Heart left ventricle (tissue), 13 donors: ENCODE results near the gene PAEP.

Experiments used
- CTCF ChIP-seq, 12 donors: fragments of 200-600 bp; sonication (generic) in 4 of 12; IDR thresholded peaks; one replicate each; pipeline versions ENCODE4 v1.5.0 to v1.8.0; 2018 to 2022; ENCODE audit warnings: antibody characterized with exemption in 12 of 12, mild to moderate bottlenecking in 5 of 12
- POLR2A ChIP-seq, 2 donors: fragments of 450-650 bp; IDR thresholded peaks; one replicate each; pipeline ENCODE4 v1.6.1; 2017; ENCODE audit warnings: antibody characterized with exemption in 2 of 2, mild to moderate bottlenecking in 2 of 2, moderate library complexity in 2 of 2
- donor health status: ischemic (EF 13 %, LVEDD 7.1; RV severe dilation, severe dysfunction).
- donor health status: DM: no; HTN: yes; CAD: no.
- donor health status: DM: no; HTN: no; CAD: no.
- donor health status: ischemic (EF 25% LVEDD 6.9; RV normal size, moderate dysfunction).
- donor health status: ischemic (EF 25% LVEDD 5.7; RV mildly dilated, moderate dysfunction).
- donor health status: ischemic (EF 35%, LVEDD 5.7; RV mildly dilated, moderate dysfunction).
- donor health status: nonischemic (EF 11% LVEDD 7.7; RV severe dilation, severe dysfunction).
- donor health status: DM: yes; HTN: yes; CAD: no.
- donor health status: PGD.
- donor health status: ischemic (EF 29% LVEDD 5.4; RV normal size, mild dysfunction).
- donor health status: nonischemic (EF 23%, LVEDD 6.1; RV moderate dilation, normal function).

DNA sequence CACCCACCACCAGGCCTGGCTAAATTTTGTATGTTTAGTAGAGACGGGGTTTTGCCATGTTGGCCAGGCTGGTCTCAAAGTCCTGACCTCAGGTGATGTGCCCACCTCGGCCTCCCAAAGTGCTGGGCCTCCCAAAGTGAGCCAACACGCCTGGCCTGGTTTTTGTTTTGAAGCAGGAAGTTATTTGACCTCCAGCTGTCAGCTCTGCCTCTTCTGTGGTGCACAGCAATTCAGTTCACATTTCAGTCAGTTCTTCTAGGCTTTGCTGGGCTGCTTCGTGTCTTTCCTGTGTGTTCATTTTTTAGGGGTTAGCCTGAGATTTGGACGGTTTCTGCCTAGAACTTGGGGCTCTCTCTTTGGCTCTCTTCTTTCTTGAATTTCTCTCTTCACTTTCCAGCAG is 31.4 kb upstream of the PAEP start:
- TF ChIP-seq CTCF (IDR thresholded peaks at IDR 0.05) (no peak), POLR2A (IDR thresholded peaks at IDR 0.05) (no peak)
